Vagina (tissue), 2 donors: ENCODE measurements around the gene OPN1SW. TPM values are rescaled to one million over a fixed set of nuclear protein-coding genes. Genes with fewer than 3 reads are reported as not detected.

Source experiments
- DNase-seq, 2 donors: peaks; one replicate each; pipeline ENCODE4 v3.0.0-alpha.2; 2017; ENCODE audit errors: extremely low spot score in 2 of 2
- H3K27ac ChIP-seq: fragments of 200-600 bp; sonication (generic); one replicate; pipeline ENCODE4 v1.5.1; 2019
- H3K27me3 ChIP-seq: fragments of 200-600 bp; sonication (generic); one replicate; pipeline ENCODE4 v1.5.1; 2019
- H3K36me3 ChIP-seq, 2 donors: fragments of 200-600 bp; sonication (generic); one replicate each; pipeline ENCODE4 v1.5.1; 2017 to 2019
- H3K4me1 ChIP-seq: fragments of 200-600 bp; sonication (generic); one replicate; pipeline ENCODE4 v1.5.1; 2019
- H3K4me3 ChIP-seq, 2 donors: fragments of 200-600 bp; sonication (generic); 1 replicate in 1 of 2; 2 replicates in 1 of 2; pipeline ENCODE4 v1.5.1; 2016 to 2019
- H3K9me3 ChIP-seq: fragments of 200-600 bp; sonication (generic); one replicate; pipeline ENCODE4 v1.5.1; 2019
- CTCF ChIP-seq, 3 experiments: fragments of 450-650 bp in 2 of 3; fragments of 200-600 bp in 1 of 3; sonication (generic) in 1 of 3; IDR thresholded peaks; one replicate each; pipeline ENCODE4 v1.5.1; 2017 to 2019; ENCODE audit warnings: antibody characterized with exemption in 3 of 3, mild to moderate bottlenecking in 2 of 3, moderate library complexity in 2 of 3
- POLR2A ChIP-seq, 2 donors: fragments of 450-650 bp; IDR thresholded peaks; one replicate each; pipeline ENCODE4 v1.6.1; 2017; ENCODE audit warnings: antibody characterized with exemption in 2 of 2, mild to moderate bottlenecking in 2 of 2, moderate library complexity in 2 of 2
- POLR2AphosphoS5 ChIP-seq, 2 donors: sonication (generic); formaldehyde crosslinking; IDR thresholded peaks; one replicate each; pipeline ENCODE4 v1.9.0; 2017; ENCODE audit warnings: antibody characterized with exemption in 2 of 2, mild to moderate bottlenecking in 2 of 2, low read depth in 1 of 2; ENCODE audit not compliant: insufficient read depth in 1 of 2
- intact Hi-C: fragments of 100-400 bp; cut with DNase I; formaldehyde crosslinking; loops from one replicate; pipeline ENCODE4 v1.15.1; 2023
- total RNA-seq: library from RNA; depleted of rRNA; stranded (reverse); fragments of >200 nt; gene quantifications from one replicate; pipeline ENCODE4 v1.2.3, GENCODE V29; 2016

OPN1SW gene
- total RNA-seq, 1 donor from 2014 or later = not detected

DNA sequence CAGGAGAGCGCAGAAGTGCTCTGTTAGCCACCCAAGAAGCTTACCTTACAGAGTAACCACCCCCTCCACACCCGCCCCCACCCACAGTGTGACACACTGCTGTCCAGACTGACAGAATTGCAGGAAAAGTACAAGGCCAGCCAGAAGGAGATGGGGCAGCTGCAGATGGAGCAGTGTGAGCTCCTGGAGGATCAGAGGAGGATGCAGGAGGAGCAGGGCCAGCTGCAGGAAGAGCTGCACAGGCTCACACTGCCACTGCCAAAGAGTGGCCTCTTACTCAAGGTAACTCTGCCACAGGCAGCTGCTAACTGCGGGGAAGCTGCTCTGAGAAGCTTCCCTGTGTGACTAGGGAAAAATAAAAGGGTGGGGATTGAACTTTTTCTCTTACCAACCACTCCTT, 33.8 kb upstream of the OPN1SW start:
- TF ChIP-seq POLR2AphosphoS5 (IDR thresholded peaks at IDR 0.05; ENCODE audit: insufficient read depth in 1 of 2, low read depth in 1 of 2) = no peak
- no peak for TF ChIP-seq CTCF (IDR thresholded peaks at IDR 0.05)
- no peak for TF ChIP-seq POLR2A (IDR thresholded peaks at IDR 0.05)
- no peak overlapping the region for H3K4me3 ChIP-seq
- DNase-seq = no peak
- peaks cover 0 to 4% of the 10 kb centered on the region in 2 donors for H3K36me3 ChIP-seq
- no peaks in the 10 kb centered on the region for H3K4me1 ChIP-seq
- H3K9me3 ChIP-seq = no peaks in the 10 kb centered on the region
- H3K27ac ChIP-seq = no peak overlapping the region
- no peaks in the 10 kb centered on the region for H3K27me3 ChIP-seq
- intact Hi-C loops = no loop called here

GRCh38 chr7:128807191-128807590, 31.6 kb upstream of the OPN1SW start:
- peaks cover 0 to 4% of the 10 kb centered on the region in 2 donors for H3K36me3 ChIP-seq
- H3K9me3 ChIP-seq = no peaks in the 10 kb centered on the region
- H3K27me3 ChIP-seq = no peaks in the 10 kb centered on the region
- H3K27ac ChIP-seq = no peak overlapping the region
- DNase-seq = no peak
- no peak for TF ChIP-seq POLR2A (IDR thresholded peaks at IDR 0.05)
- no peak for TF ChIP-seq CTCF (IDR thresholded peaks at IDR 0.05)
- TF ChIP-seq POLR2AphosphoS5 (IDR thresholded peaks at IDR 0.05; ENCODE audit: insufficient read depth in 1 of 2, low read depth in 1 of 2) = no peak
- intact Hi-C loops = no loop called here
- no peaks in the 10 kb centered on the region for H3K4me1 ChIP-seq
- H3K4me3 ChIP-seq = no peak overlapping the region

GRCh38 chr7:128805225-128805624, 29.6 kb upstream of the OPN1SW start:
- H3K4me1 ChIP-seq = no peaks in the 10 kb centered on the region
- H3K36me3 ChIP-seq = peaks cover 0 to 4% of the 10 kb centered on the region in 2 donors
- no peak overlapping the region for H3K27ac ChIP-seq
- H3K4me3 ChIP-seq = no peak overlapping the region
- no peaks in the 10 kb centered on the region for H3K9me3 ChIP-seq
- TF ChIP-seq POLR2A (IDR thresholded peaks at IDR 0.05) (no peak), POLR2AphosphoS5 (IDR thresholded peaks at IDR 0.05; ENCODE audit: insufficient read depth in 1 of 2, low read depth in 1 of 2) (no peak), CTCF (IDR thresholded peaks at IDR 0.05) (no peak)
- H3K27me3 ChIP-seq = no peaks in the 10 kb centered on the region
- no peak for DNase-seq
- intact Hi-C loops = no loop called here

DNA sequence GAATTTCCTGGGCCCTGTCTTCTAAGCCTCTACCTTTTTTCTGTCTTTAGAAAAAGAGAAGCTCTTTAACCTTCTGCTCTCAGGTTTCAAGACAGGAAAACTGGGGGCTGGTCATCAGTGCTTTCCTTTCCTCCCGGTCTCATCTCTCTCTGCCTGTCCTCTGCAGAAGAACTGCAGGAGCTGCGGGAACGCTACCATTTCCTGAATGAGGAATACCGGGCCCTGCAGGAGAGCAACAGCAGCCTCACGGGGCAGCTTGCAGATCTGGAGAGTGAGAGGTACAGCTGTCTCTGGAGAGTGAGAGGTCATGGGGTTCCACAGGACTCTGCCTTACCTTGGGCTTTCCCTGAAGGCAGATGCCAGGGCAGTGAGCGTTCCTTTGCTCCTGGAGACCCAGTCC, 28.9 kb upstream of the OPN1SW start:
- Histone ChIP-seq H3K27me3 (no peaks in the 10 kb centered on the region), H3K27ac (no peak overlapping the region), H3K4me1 (no peaks in the 10 kb centered on the region), H3K36me3 (peaks cover 0 to 4% of the 10 kb centered on the region in 2 donors), H3K4me3 (no peak overlapping the region), H3K9me3 (no peaks in the 10 kb centered on the region)
- no peak for TF ChIP-seq CTCF (IDR thresholded peaks at IDR 0.05)
- TF ChIP-seq POLR2A (IDR thresholded peaks at IDR 0.05) = no peak
- no peak for TF ChIP-seq POLR2AphosphoS5 (IDR thresholded peaks at IDR 0.05; ENCODE audit: insufficient read depth in 1 of 2, low read depth in 1 of 2)
- no peak for DNase-seq
- intact Hi-C loops = no loop called here

- Histone ChIP-seq H3K4me1 (no peaks in the 10 kb centered on the region), H3K27ac (no peak overlapping the region), H3K4me3 (no peak overlapping the region), H3K9me3 (no peaks in the 10 kb centered on the region), H3K27me3 (no peaks in the 10 kb centered on the region), H3K36me3 (peaks cover 0 to 4% of the 10 kb centered on the region in 2 donors)
- DNase-seq = no peak
- TF ChIP-seq CTCF (IDR thresholded peaks at IDR 0.05) = no peak
- intact Hi-C loops = no loop called here
These were observed 26.2 kb upstream of the OPN1SW start for GRCh38 chr7:128801667-128802418.
